ENCODE measurements around the gene BMERB1. TPM values are rescaled to one million over a fixed set of nuclear protein-coding genes. Genes with fewer than 3 reads are reported as not detected.

BMERB1 gene
- total and polyA plus RNA-seq, 4 donors: 5.6 to 33.3 (median 9.0) TPM

DNA sequence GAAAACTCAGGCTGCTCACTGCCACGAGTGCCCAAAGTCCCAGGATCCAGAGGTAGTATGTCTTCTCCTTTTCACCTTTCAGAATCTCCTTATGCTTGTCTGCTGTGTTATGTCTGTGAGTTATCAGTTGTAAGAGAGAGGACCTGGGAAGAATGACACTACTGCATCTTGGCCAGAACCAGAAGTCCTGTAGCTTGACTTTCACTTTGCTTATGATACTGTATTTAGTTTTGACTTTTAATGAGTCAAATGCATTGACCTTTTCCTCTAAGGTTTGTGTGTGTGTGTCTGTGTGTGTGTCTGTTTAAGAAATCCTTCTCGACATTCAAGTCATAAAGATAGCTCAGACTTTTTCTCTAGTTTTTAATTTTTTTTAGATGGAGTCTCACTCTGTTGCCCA, 43.4 kb downstream of the BMERB1 start:
- 81% methylated on average over 2 of the region's 2 CpGs for WGBS
- no peak overlapping the region for H3K9ac ChIP-seq (ENCODE audit: low read depth in 1 of 2, low read length in 2 of 2)
- no peaks in the 10 kb centered on the region for H3K9me3 ChIP-seq (ENCODE audit: control insufficient read depth in 4 of 4, low read length in 3 of 4)
- H3K36me3 ChIP-seq (ENCODE audit: control insufficient read depth in 4 of 4, insufficient read depth in 3 of 4, low read depth in 1 of 4, low read length in 3 of 4): peaks cover 0 to 4% (median 0%) of the 10 kb centered on the region in 4 donors
- no peak for DNase-seq (ENCODE audit: low spot score)
- H3K27ac ChIP-seq (ENCODE audit: low read depth in 1 of 2, low read length in 2 of 2): no peak overlapping the region
- H3K4me1 ChIP-seq (ENCODE audit: control insufficient read depth in 4 of 4, insufficient read depth in 4 of 4, low read length in 3 of 4): peaks cover 0 to 8% (median 3%) of the 10 kb centered on the region in 4 donors
- no peak overlapping the region for H3K4me3 ChIP-seq (ENCODE audit: low read depth in 1 of 3, low read length in 3 of 3)
- no peak for TF ChIP-seq RAD21 (IDR thresholded peaks at IDR 0.05)
- no peak for TF ChIP-seq GABPA (IDR thresholded peaks at IDR 0.05 in 1 of 2, conservative IDR thresholded peaks at IDR 0.05 in 1 of 2)
- TF ChIP-seq SP1 (IDR thresholded peaks at IDR 0.05): no peak
- TF ChIP-seq, protein P1, sequence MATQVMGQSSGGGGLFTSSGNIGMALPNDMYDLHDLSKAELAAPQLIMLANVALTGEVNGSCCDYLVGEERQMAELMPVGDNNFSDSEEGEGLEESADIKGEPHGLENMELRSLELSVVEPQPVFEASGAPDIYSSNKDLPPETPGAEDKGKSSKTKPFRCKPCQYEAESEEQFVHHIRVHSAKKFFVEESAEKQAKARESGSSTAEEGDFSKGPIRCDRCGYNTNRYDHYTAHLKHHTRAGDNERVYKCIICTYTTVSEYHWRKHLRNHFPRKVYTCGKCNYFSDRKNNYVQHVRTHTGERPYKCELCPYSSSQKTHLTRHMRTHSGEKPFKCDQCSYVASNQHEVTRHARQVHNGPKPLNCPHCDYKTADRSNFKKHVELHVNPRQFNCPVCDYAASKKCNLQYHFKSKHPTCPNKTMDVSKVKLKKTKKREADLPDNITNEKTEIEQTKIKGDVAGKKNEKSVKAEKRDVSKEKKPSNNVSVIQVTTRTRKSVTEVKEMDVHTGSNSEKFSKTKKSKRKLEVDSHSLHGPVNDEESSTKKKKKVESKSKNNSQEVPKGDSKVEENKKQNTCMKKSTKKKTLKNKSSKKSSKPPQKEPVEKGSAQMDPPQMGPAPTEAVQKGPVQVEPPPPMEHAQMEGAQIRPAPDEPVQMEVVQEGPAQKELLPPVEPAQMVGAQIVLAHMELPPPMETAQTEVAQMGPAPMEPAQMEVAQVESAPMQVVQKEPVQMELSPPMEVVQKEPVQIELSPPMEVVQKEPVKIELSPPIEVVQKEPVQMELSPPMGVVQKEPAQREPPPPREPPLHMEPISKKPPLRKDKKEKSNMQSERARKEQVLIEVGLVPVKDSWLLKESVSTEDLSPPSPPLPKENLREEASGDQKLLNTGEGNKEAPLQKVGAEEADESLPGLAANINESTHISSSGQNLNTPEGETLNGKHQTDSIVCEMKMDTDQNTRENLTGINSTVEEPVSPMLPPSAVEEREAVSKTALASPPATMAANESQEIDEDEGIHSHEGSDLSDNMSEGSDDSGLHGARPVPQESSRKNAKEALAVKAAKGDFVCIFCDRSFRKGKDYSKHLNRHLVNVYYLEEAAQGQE (IDR thresholded peaks at IDR 0.05): no peak
- no peak for TF ChIP-seq HNF4A (conservative IDR thresholded peaks at IDR 0.05)
- no peak for TF ChIP-seq JUND (IDR thresholded peaks at IDR 0.05)
- TF ChIP-seq, protein P2, sequence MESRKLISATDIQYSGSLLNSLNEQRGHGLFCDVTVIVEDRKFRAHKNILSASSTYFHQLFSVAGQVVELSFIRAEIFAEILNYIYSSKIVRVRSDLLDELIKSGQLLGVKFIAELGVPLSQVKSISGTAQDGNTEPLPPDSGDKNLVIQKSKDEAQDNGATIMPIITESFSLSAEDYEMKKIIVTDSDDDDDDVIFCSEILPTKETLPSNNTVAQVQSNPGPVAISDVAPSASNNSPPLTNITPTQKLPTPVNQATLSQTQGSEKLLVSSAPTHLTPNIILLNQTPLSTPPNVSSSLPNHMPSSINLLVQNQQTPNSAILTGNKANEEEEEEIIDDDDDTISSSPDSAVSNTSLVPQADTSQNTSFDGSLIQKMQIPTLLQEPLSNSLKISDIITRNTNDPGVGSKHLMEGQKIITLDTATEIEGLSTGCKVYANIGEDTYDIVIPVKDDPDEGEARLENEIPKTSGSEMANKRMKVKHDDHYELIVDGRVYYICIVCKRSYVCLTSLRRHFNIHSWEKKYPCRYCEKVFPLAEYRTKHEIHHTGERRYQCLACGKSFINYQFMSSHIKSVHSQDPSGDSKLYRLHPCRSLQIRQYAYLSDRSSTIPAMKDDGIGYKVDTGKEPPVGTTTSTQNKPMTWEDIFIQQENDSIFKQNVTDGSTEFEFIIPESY (IDR thresholded peaks at IDR 0.05): no peak
- no peak for TF ChIP-seq FOXA2 (IDR thresholded peaks at IDR 0.05)
- no peak for TF ChIP-seq FOXA1 (IDR thresholded peaks at IDR 0.05)
- TF ChIP-seq, protein P3, sequence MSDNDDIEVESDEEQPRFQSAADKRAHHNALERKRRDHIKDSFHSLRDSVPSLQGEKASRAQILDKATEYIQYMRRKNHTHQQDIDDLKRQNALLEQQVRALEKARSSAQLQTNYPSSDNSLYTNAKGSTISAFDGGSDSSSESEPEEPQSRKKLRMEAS (IDR thresholded peaks at IDR 0.05): no peak
- no peak for TF ChIP-seq YY1 (IDR thresholded peaks at IDR 0.05)
- TF ChIP-seq EGR1 (IDR thresholded peaks at IDR 0.05; ENCODE audit: low read depth in 2 of 2): no peak
- TF ChIP-seq, protein P4, sequence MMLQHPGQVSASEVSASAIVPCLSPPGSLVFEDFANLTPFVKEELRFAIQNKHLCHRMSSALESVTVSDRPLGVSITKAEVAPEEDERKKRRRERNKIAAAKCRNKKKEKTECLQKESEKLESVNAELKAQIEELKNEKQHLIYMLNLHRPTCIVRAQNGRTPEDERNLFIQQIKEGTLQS (IDR thresholded peaks at IDR 0.05): no peak
- TF ChIP-seq TAF1 (conservative IDR thresholded peaks at IDR 0.05): no peak
- TF ChIP-seq RXRA (IDR thresholded peaks at IDR 0.05): no peak
- no peak for TF ChIP-seq NR2F2 (IDR thresholded peaks at IDR 0.05)
- no peak for TF ChIP-seq HNF4G (IDR thresholded peaks at IDR 0.05)
- TF ChIP-seq, protein P5, sequence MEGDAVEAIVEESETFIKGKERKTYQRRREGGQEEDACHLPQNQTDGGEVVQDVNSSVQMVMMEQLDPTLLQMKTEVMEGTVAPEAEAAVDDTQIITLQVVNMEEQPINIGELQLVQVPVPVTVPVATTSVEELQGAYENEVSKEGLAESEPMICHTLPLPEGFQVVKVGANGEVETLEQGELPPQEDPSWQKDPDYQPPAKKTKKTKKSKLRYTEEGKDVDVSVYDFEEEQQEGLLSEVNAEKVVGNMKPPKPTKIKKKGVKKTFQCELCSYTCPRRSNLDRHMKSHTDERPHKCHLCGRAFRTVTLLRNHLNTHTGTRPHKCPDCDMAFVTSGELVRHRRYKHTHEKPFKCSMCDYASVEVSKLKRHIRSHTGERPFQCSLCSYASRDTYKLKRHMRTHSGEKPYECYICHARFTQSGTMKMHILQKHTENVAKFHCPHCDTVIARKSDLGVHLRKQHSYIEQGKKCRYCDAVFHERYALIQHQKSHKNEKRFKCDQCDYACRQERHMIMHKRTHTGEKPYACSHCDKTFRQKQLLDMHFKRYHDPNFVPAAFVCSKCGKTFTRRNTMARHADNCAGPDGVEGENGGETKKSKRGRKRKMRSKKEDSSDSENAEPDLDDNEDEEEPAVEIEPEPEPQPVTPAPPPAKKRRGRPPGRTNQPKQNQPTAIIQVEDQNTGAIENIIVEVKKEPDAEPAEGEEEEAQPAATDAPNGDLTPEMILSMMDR (IDR thresholded peaks at IDR 0.05; ENCODE audit: low read depth, low read length, missing input control): no peak
- H3K27me3 ChIP-seq (ENCODE audit: control insufficient read depth in 4 of 4, insufficient read depth in 4 of 4, low read length in 3 of 4): no peaks in the 10 kb centered on the region
